Measurements from ENCODE around the gene RAD21L1. TPM values are rescaled to one million over a fixed set of nuclear protein-coding genes. Genes with fewer than 3 reads are reported as not detected.

The RAD21L1 gene
- total and polyA plus RNA-seq, 4 donors, result not detected

DNA sequence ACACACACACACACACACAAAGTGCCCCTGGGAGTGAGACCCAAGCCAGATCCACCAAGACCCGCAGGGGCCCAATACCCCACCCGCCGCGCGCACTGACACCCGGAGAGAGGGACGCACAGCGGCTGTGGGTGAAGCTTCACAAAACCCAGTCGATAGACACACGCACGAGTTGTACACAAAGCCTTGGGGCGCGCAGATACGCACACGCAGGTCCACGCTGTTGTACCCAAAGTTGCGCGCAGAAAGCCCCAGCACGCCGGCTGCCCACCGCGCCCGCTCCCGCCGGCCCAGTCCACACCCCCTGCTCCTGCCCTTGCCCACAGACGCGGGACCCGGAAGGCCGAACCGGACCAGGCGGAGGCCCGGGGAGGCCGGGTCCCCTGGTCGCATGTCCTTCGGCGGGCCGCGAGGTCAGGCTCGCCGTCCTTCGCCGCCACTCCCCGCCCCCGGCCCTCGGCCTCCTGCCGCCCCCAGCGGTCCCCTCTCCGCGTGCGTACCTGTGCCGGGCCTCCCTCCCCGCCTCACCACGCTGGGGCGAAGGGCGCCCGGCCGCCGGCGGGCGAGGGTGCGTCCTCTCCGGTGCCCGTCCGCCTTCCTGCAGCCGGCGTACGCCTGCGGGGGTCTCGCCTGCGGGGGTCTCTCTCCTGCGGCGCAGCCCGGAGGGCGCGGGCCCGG, 41.1 kb upstream of the RAD21L1 start, which contains the start of gene TMEM74B:
TMEM74B (minus strand) TSS at position 344 of the 678 bp plus-strand sequence. CDS start 1,180 bp downstream, outside the sequence.
- DNase-seq (no peak), ATAC-seq (ENCODE audit: low FRiP score) (no peak)
- 2% methylated on average over 60 to 76 of the region's 76 CpGs for WGBS, 2 donors
- Histone ChIP-seq H3K4me1 (ENCODE audit: control insufficient read depth in 1 of 2, insufficient read depth in 2 of 2, low read length in 2 of 2) (no peaks in the 10 kb centered on the region), H3K27ac (ENCODE audit: low read depth in 1 of 2, low read length in 2 of 2) (no peak within 1 kb of the TSS), H3K36me3 (ENCODE audit: control insufficient read depth in 1 of 2, insufficient read depth in 2 of 2, low read length in 1 of 2) (no peaks in the 10 kb centered on the region), H3K27me3 (ENCODE audit: control insufficient read depth in 1 of 2, insufficient read depth in 2 of 2, low read length in 1 of 2) (no peaks in the 10 kb centered on the region), H3K4me3 (ENCODE audit: low read length in 2 of 2) (peak within 1 kb of the TSS in 1 of 2 donors; percentile 0), H3K9me3 (ENCODE audit: control insufficient read depth, low read length) (no peaks in the 10 kb centered on the region)
- intact Hi-C loops (cut with DNase I), result no loop called here

DNA sequence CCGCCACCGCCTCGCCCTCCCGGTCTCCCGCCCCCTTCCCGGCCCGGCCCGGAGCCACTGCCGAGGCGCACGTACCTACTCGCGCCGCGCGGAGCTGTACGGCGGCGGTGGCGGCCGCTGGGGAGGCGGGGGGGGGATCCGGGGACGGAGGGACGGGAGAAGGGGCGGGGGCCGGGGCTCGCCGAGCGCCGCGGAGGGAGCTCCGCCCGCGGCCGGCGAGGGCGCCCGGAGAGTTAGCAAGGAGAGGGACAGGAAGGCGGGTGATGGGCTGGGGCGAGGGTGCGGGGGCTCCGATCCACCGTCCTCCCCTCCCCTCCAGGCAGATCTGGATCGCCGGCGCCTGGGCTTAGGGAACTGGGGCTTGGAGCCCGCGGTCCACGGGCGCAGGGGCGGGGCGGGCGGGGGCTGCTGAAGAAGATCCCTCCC, 40.5 kb upstream of the RAD21L1 start:
- H3K27me3 ChIP-seq (ENCODE audit: control insufficient read depth in 1 of 2, insufficient read depth in 2 of 2, low read length in 1 of 2), result no peaks in the 10 kb centered on the region
- WGBS, 2 donors, result 0% methylated on average over 29 to 54 of the region's 54 CpGs
- no peak for ATAC-seq (ENCODE audit: low FRiP score)

DNA sequence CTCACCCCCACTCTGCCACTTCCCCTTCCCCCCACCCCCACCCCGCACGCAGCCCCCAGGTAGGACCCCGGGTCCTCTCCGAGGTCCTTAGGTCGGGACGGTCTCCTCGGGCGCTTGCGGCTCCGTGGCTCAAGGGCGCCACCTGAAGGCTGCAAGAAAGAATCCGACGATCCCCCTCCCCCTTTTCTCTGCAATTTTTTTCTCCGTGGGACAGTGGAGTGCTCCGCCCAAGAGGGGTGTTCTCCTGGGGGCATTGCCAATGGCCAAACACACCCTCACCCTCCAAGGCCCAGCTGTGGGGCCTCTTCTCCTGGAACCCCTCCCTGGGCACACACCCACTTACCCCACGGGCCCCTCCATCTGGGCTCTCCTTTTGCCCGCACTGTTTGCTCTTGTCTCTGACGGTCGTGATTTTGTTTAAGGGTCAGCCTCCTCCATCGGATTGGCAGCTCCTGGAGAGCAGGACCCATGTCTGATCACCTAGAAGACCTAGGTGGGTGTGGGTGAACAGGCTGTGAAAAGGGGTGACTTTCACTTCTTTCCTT, 40.0 kb upstream of the RAD21L1 start:
- Histone ChIP-seq H3K27ac (ENCODE audit: low read depth in 1 of 2, low read length in 2 of 2) (no peak overlapping the region), H3K36me3 (ENCODE audit: control insufficient read depth in 1 of 2, insufficient read depth in 2 of 2, low read length in 1 of 2) (no peaks in the 10 kb centered on the region), H3K4me3 (ENCODE audit: low read length in 2 of 2) (no peak overlapping the region), H3K4me1 (ENCODE audit: control insufficient read depth in 1 of 2, insufficient read depth in 2 of 2, low read length in 2 of 2) (no peaks in the 10 kb centered on the region), H3K27me3 (ENCODE audit: control insufficient read depth in 1 of 2, insufficient read depth in 2 of 2, low read length in 1 of 2) (no peaks in the 10 kb centered on the region), H3K9me3 (ENCODE audit: control insufficient read depth, low read length) (no peaks in the 10 kb centered on the region)
- DNase-seq, result no peak
- intact Hi-C loops (cut with DNase I), result no loop called here
- no peak for ATAC-seq (ENCODE audit: low FRiP score)
- 13 to 15% methylated on average over 16 to 20 of the region's 20 CpGs for WGBS, 2 donors

More for the DNA sequence above, 40.5 kb upstream of the RAD21L1 start:
- H3K4me3 ChIP-seq (ENCODE audit: low read length in 2 of 2), result peak overlapping the region in 1 of 2 donors; percentile 0
- no peaks in the 10 kb centered on the region for H3K36me3 ChIP-seq (ENCODE audit: control insufficient read depth in 1 of 2, insufficient read depth in 2 of 2, low read length in 1 of 2)
- DNase-seq, result no peak
- H3K27ac ChIP-seq (ENCODE audit: low read depth in 1 of 2, low read length in 2 of 2), result no peak overlapping the region
- H3K9me3 ChIP-seq (ENCODE audit: control insufficient read depth, low read length), result no peaks in the 10 kb centered on the region
- intact Hi-C loops (cut with DNase I), result no loop called here
- no peaks in the 10 kb centered on the region for H3K4me1 ChIP-seq (ENCODE audit: control insufficient read depth in 1 of 2, insufficient read depth in 2 of 2, low read length in 2 of 2)

DNA sequence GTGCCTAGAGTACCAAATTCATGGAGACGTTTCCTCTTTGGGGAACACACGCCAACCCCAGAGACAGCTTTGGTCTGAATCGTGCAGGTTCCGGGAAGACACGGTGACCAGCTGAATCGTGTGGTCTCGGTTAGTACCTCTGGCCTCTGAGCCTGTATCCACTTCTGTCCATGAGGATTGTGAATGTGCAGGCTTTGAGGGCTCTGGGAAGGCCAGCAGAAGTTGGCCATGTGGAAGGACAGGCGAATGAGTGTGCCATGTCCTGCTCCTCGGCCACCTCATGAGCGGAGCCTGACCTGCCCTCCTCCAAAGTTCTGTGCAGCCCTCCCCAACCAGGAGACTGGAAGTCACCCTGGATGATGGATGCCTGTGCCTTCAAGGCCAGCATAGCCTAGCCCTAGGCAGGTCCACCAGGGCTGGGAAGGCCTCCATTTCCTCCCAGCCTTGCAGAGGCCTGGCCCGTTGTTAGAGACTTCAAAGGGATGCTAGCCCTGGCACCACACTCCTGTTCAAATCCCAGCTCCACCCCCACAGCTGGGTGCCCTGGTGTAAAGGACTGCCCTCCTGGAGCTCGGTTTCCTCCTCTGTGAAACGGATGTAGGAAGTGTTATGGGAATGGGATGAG, 39.4 kb upstream of the RAD21L1 start:
- H3K4me3 ChIP-seq (ENCODE audit: low read length in 2 of 2), result no peak overlapping the region
- intact Hi-C loops (cut with DNase I), result no loop called here
- H3K4me1 ChIP-seq (ENCODE audit: control insufficient read depth in 1 of 2, insufficient read depth in 2 of 2, low read length in 2 of 2), result no peaks in the 10 kb centered on the region
- no peak overlapping the region for H3K27ac ChIP-seq (ENCODE audit: low read depth in 1 of 2, low read length in 2 of 2)
- ATAC-seq (ENCODE audit: low FRiP score) (peak; percentile 42), DNase-seq (no peak)
- H3K27me3 ChIP-seq (ENCODE audit: control insufficient read depth in 1 of 2, insufficient read depth in 2 of 2, low read length in 1 of 2), result no peaks in the 10 kb centered on the region
- no peaks in the 10 kb centered on the region for H3K9me3 ChIP-seq (ENCODE audit: control insufficient read depth, low read length)
- 71 to 74% methylated on average over 13 of the region's 13 CpGs for WGBS, 2 donors
- H3K36me3 ChIP-seq (ENCODE audit: control insufficient read depth in 1 of 2, insufficient read depth in 2 of 2, low read length in 1 of 2), result no peaks in the 10 kb centered on the region

DNA sequence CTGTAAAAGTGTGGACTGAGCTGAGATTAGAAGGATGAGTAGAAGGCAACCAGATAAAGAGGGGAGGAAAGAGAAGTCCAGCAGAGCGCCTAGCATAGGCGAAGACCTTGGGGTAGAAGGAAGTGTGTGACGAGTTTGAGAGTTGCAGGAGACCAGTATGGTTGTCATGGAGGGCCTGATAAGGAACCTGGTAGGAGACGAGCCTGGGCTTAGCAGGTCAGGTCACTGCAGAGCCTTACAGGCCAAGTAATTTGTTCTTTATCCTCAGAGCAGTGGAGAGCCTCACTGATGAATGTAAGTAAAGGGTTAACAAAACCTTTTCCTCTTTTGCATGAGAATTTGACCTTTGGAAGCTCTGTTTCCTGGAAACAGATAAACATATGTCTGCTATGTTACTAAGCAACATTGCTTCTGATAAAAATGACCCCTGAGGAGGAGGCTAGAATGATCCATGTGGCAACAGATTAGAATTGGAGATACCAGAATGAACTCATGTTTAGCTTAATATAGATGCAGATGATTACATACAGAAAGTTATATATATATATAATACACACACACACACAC, 38.2 kb upstream of the RAD21L1 start:
- Histone ChIP-seq H3K9me3 (ENCODE audit: control insufficient read depth, low read length) (no peaks in the 10 kb centered on the region), H3K4me3 (ENCODE audit: low read length in 2 of 2) (no peak overlapping the region), H3K27ac (ENCODE audit: low read depth in 1 of 2, low read length in 2 of 2) (no peak overlapping the region), H3K27me3 (ENCODE audit: control insufficient read depth in 1 of 2, insufficient read depth in 2 of 2, low read length in 1 of 2) (no peaks in the 10 kb centered on the region), H3K36me3 (ENCODE audit: control insufficient read depth in 1 of 2, insufficient read depth in 2 of 2, low read length in 1 of 2) (no peaks in the 10 kb centered on the region), H3K4me1 (ENCODE audit: control insufficient read depth in 1 of 2, insufficient read depth in 2 of 2, low read length in 2 of 2) (no peaks in the 10 kb centered on the region)
- intact Hi-C loops (cut with DNase I), result no loop called here
- ATAC-seq (ENCODE audit: low FRiP score) (no peak), DNase-seq (no peak)
- WGBS, 2 donors, result 68 to 74% methylated on average over 4 of the region's 4 CpGs

DNA sequence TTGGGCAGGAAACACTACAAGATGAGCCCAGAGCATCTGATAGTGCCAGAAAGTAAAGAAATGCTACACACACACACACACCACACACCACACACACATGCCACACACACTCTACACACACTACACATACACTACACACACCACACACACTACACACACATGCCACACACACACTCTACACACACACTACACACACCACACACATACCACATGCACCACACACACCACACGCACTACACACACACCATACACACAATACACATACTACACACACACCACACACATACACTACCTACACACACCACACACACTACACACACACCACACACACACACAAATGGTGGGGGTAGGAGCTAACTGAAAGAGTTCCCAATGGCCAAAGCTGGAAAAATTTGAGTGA, 37.5 kb upstream of the RAD21L1 start:
- no peak for ATAC-seq (ENCODE audit: low FRiP score)
- H3K27me3 ChIP-seq (ENCODE audit: control insufficient read depth in 1 of 2, insufficient read depth in 2 of 2, low read length in 1 of 2), result no peaks in the 10 kb centered on the region
- intact Hi-C loops (cut with DNase I), result no loop called here
- H3K9me3 ChIP-seq (ENCODE audit: control insufficient read depth, low read length), result no peaks in the 10 kb centered on the region
- no peak overlapping the region for H3K27ac ChIP-seq (ENCODE audit: low read depth in 1 of 2, low read length in 2 of 2)
- DNase-seq, result no peak
- 97 to 100% methylated on average over 1 of the region's 1 CpG for WGBS, 2 donors
- H3K4me1 ChIP-seq (ENCODE audit: control insufficient read depth in 1 of 2, insufficient read depth in 2 of 2, low read length in 2 of 2), result no peaks in the 10 kb centered on the region
- no peaks in the 10 kb centered on the region for H3K36me3 ChIP-seq (ENCODE audit: control insufficient read depth in 1 of 2, insufficient read depth in 2 of 2, low read length in 1 of 2)
- no peak overlapping the region for H3K4me3 ChIP-seq (ENCODE audit: low read length in 2 of 2)

DNA sequence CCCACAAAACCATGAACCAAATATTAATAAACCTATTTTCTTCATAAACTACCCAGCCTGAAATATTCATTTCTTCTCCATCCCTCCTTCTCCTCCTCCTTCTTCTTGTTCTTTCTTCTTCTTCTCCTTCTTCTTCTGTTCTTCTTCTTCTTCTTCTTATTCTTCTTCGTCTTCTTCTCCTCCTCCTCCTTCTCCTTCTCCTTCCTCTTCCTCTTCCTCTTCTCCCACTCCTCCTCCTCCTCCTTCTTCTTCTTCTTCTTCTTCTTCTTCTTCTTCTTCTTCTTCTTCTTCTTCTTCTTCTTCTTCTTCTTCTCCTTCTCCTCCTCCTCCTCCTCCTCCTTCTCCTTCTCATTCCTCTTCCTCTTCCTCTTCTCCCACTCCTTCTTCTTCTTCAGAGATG, 36.0 kb upstream of the RAD21L1 start:
- ATAC-seq (ENCODE audit: low FRiP score), result no peak
- no peaks in the 10 kb centered on the region for H3K9me3 ChIP-seq (ENCODE audit: control insufficient read depth, low read length)
- H3K4me1 ChIP-seq (ENCODE audit: control insufficient read depth in 1 of 2, insufficient read depth in 2 of 2, low read length in 2 of 2), result no peaks in the 10 kb centered on the region
- H3K27me3 ChIP-seq (ENCODE audit: control insufficient read depth in 1 of 2, insufficient read depth in 2 of 2, low read length in 1 of 2), result no peaks in the 10 kb centered on the region
- no peaks in the 10 kb centered on the region for H3K36me3 ChIP-seq (ENCODE audit: control insufficient read depth in 1 of 2, insufficient read depth in 2 of 2, low read length in 1 of 2)
- no peak overlapping the region for H3K4me3 ChIP-seq (ENCODE audit: low read length in 2 of 2)
- H3K27ac ChIP-seq (ENCODE audit: low read depth in 1 of 2, low read length in 2 of 2), result no peak overlapping the region
- intact Hi-C loops (cut with DNase I), result no loop called here
- WGBS, 2 donors, result 72 to 76% methylated on average over 1 of the region's 1 CpG
- DNase-seq, result no peak

DNA sequence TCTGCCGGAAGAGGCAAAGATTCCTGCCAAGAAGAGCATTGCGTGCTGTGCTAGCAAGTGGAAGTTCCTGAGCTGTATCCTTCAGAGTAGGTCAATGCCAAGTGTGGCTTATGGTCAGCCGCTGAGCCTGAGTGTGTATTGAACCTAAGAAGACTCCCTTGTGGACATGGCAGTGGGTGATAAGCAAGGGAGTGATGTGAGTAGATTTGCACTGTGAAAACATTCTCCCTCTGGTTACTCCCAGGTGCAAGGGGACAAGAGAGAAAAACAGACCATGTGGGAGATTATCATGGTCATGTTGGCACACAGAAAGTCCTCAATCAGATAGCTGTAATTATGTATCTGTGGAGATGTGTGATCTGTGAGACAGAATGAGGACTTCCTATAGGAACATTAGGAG, 35.0 kb upstream of the RAD21L1 start:
- no peak overlapping the region for H3K27ac ChIP-seq (ENCODE audit: low read depth in 1 of 2, low read length in 2 of 2)
- ATAC-seq (ENCODE audit: low FRiP score) (no peak), DNase-seq (no peak)
- intact Hi-C loops (cut with DNase I), result no loop called here
- no peaks in the 10 kb centered on the region for H3K27me3 ChIP-seq (ENCODE audit: control insufficient read depth in 1 of 2, insufficient read depth in 2 of 2, low read length in 1 of 2)
- no peak overlapping the region for H3K4me3 ChIP-seq (ENCODE audit: low read length in 2 of 2)
- 83% methylated on average over 3 of the region's 3 CpGs for WGBS, 2 donors
- H3K9me3 ChIP-seq (ENCODE audit: control insufficient read depth, low read length), result peaks cover 1% of the 10 kb centered on the region
- no peaks in the 10 kb centered on the region for H3K36me3 ChIP-seq (ENCODE audit: control insufficient read depth in 1 of 2, insufficient read depth in 2 of 2, low read length in 1 of 2)
- H3K4me1 ChIP-seq (ENCODE audit: control insufficient read depth in 1 of 2, insufficient read depth in 2 of 2, low read length in 2 of 2), result no peaks in the 10 kb centered on the region

Measured in aorta (tissue), 5 donors.